ENCODE results near the gene RBM19. TPM values are rescaled to one million over a fixed set of nuclear protein-coding genes. Genes with fewer than 3 reads are reported as not detected.

Gene RBM19
- total and polyA plus RNA-seq, 2 of the 4 experiments (the other 2 are of a cell fraction) = 18.7 to 19.2 TPM

- Histone ChIP-seq H3K4me3 (ENCODE audit: insufficient read depth, low read depth, low read length) (no peak overlapping the region), H3K18ac (ENCODE audit: low read depth, low read length) (no peak overlapping the region), H3K27ac (ENCODE audit: insufficient read depth, low read length) (no peak overlapping the region), H3K14ac (replicated peaks; ENCODE audit: low read depth, low read length) (no peak overlapping the region), H3K9me1 (ENCODE audit: insufficient read depth, low read length) (no peaks in the 10 kb centered on the region), H3K9ac (ENCODE audit: low read depth, low read length) (no peak overlapping the region), H3K36me3 (ENCODE audit: control insufficient read depth, insufficient read depth, low read length) (no peaks in the 10 kb centered on the region), H3K4me2 (ENCODE audit: low read depth, low read length) (no peak overlapping the region), H3K79me1 (ENCODE audit: low read depth in 1 of 2, low read length in 2 of 2) (no peaks in the 10 kb centered on the region), H4K91ac (ENCODE audit: insufficient read depth, low read depth, low read length) (no peak overlapping the region), H2BK5ac (ENCODE audit: low read depth, low read length, poor library complexity, severe bottlenecking) (no peak overlapping the region), H4K20me1 (ENCODE audit: insufficient read depth, low read length) (no peaks in the 10 kb centered on the region), H2AFZ (replicated peaks; ENCODE audit: low read length, poor library complexity) (no peak overlapping the region), H3K4me1 (ENCODE audit: control insufficient read depth, insufficient read depth, low read length) (no peaks in the 10 kb centered on the region), H3K56ac (ENCODE audit: extremely low read depth, insufficient read depth, low read length) (no peak overlapping the region), H4K8ac (ENCODE audit: low read depth in 2 of 2, low read length in 2 of 2) (no peak overlapping the region), H4K5ac (ENCODE audit: low read depth, low read length) (no peak overlapping the region), H3K9me3 (ENCODE audit: control insufficient read depth, insufficient read depth, low read length) (peaks cover 4% of the 10 kb centered on the region), H2AK9ac (replicated peaks; ENCODE audit: low read depth, low read length, poor library complexity) (no peak overlapping the region), H2BK120ac (ENCODE audit: low read depth, low read length) (no peak overlapping the region), H2BK20ac (ENCODE audit: low read depth, low read length) (no peak overlapping the region), H3K23ac (ENCODE audit: low read depth, low read length) (no peak overlapping the region), H3K4ac (ENCODE audit: low read depth, low read length) (no peak overlapping the region), H2AK5ac (ENCODE audit: low read depth, low read length) (no peak overlapping the region), H3K27me3 (ENCODE audit: control insufficient read depth, insufficient read depth, low read length) (no peaks in the 10 kb centered on the region; the same call in 1 of the 2 replicates), H2BK15ac (ENCODE audit: low read depth, low read length) (no peak overlapping the region)
- 90% methylated on average over 5 of the region's 16 CpGs; no CpG with 5 or more reads in 1 of the 2 experiments for WGBS, 2 experiments (ENCODE audit: extremely low coverage in 2 of 2, insufficient read length in 1 of 2)
- intact Hi-C loops (cut with micrococcal nuclease) = no loop called here
- dilution Hi-C loops (cut with HindIII; ENCODE audit: low sequenced_read_pairs, unreplicated experiment) = no loop called here
- ATAC-seq (ENCODE audit: low read depth) = no peak
- TF ChIP-seq ELK1 (IDR thresholded peaks at IDR 0.05; ENCODE audit: borderline replicate concordance, low read depth, low read length) (no peak), CHD1 (IDR thresholded peaks at IDR 0.05; ENCODE audit: low read depth, low read length) (no peak)
- in situ Hi-C loops (cut with MboI; ENCODE audit: low sequenced_read_pairs) = no loop called here
- ChIA-PET CTCF (no interaction called here), POLR2A (ENCODE audit: unreplicated experiment) (no interaction called here)
- DNase-seq = no peak
- BruUV-seq (replicated peaks) = no TSS peak
These were observed 161.0 kb downstream of the RBM19 start for GRCh38 chr12:113804961-113805600.
